ENCODE data around the gene LGALS4.

DNA sequence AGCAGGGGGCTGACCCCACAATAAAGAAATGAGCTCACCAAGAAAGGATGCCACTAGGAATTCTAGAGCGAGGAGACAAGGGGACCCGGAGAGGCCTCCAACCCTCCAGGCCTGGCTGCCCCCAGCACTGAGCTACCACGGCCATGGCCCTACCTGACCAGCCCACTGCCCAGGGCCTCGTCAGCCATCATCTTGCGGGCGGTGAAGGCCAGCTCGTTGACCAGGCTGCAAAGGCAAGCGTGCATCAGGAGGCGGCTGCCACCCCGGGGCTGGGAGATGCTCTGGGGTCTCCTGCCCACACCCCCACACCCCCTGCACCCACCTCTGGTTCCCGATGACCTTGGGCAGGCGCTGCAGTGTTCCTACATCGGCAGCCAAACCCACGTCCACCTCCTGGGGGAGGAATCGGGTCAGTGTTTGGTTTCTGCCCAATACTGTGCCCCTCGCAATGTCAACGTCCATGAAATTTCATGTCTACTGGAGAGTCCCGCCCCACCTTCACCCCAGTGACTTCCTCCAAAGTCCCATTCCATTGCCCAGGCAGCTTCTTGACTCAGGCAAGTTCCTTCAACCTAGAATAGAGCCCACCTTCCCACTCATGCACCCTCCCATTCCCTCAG lies 3.5 kb upstream of the LGALS4 start:
- TF ChIP-seq CTCF (conservative IDR thresholded peaks at IDR 0.05; ENCODE audit: low read length) (no peak), EZH2phosphoT487 (IDR thresholded peaks at IDR 0.05; ENCODE audit: borderline replicate concordance, low read depth, low read length) (no peak)
